Kidney epithelial cell (primary cell): ENCODE results near the gene ETHE1. TPM values are rescaled to one million over a fixed set of nuclear protein-coding genes. Genes with fewer than 3 reads are reported as not detected.

ENCODE experiments used
- DNase-seq: peaks from one replicate; pipeline ENCODE4 v3.0.0-alpha.2; 2010; ENCODE audit warnings: low read depth
- H3K27me3 ChIP-seq: 2 replicates; pipeline ENCODE4 v1.6.0; 2011; ENCODE audit warnings: low read length; ENCODE audit not compliant: control insufficient read depth, insufficient read depth
- H3K36me3 ChIP-seq: 2 replicates; pipeline ENCODE4 v1.5.1; 2011; ENCODE audit warnings: low read length; ENCODE audit not compliant: control insufficient read depth, insufficient read depth
- H3K4me3 ChIP-seq: 2 replicates; pipeline ENCODE4 v1.5.1; 2011; ENCODE audit warnings: low read depth, mild to moderate bottlenecking, control low read depth, low read length
- total RNA-seq: library from RNA; depleted of rRNA; stranded (reverse); fragments of >200 nt; gene quantifications from 2 replicates; pipeline ENCODE4 v1.2.3, GENCODE V29; 2015
- TF ChIP-seq, protein P1 (sequence below): IDR thresholded peaks from 2 replicates; pipeline ENCODE4 v1.5.1; 2011; ENCODE audit warnings: mild to moderate bottlenecking, moderate library complexity, low read length, control low read depth, inconsistent platforms; ENCODE audit not compliant: insufficient read depth, poor library complexity, severe bottlenecking

Gene ETHE1
- total RNA-seq, 1 donor from 2014 or later = 80.4 TPM

DNA sequence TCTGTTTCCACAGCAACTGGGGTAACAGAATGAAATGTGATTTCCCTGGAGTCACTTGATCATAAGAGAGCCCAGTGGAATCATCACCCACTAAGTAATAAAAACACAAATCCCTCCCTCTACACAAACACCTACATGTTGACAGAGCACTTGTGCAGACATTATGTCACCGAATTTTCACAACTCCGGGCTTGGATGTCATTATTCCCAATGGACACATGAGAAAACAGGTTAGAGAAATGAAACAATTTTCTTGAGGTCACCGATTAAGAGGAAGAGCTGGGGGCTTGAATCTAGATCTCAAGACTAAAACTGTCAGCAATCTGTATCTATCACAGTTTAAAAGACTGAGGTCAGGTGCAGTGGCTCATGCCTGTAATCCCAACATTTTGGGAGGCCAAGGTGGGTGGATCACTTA is 45.2 kb upstream of the ETHE1 start:
- no peaks in the 10 kb centered on the region for H3K36me3 ChIP-seq
- TF ChIP-seq, protein P1, sequence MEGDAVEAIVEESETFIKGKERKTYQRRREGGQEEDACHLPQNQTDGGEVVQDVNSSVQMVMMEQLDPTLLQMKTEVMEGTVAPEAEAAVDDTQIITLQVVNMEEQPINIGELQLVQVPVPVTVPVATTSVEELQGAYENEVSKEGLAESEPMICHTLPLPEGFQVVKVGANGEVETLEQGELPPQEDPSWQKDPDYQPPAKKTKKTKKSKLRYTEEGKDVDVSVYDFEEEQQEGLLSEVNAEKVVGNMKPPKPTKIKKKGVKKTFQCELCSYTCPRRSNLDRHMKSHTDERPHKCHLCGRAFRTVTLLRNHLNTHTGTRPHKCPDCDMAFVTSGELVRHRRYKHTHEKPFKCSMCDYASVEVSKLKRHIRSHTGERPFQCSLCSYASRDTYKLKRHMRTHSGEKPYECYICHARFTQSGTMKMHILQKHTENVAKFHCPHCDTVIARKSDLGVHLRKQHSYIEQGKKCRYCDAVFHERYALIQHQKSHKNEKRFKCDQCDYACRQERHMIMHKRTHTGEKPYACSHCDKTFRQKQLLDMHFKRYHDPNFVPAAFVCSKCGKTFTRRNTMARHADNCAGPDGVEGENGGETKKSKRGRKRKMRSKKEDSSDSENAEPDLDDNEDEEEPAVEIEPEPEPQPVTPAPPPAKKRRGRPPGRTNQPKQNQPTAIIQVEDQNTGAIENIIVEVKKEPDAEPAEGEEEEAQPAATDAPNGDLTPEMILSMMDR = no peak
- no peak for DNase-seq
- H3K4me3 ChIP-seq = no peak overlapping the region
- H3K27me3 ChIP-seq = no peaks in the 10 kb centered on the region

DNA sequence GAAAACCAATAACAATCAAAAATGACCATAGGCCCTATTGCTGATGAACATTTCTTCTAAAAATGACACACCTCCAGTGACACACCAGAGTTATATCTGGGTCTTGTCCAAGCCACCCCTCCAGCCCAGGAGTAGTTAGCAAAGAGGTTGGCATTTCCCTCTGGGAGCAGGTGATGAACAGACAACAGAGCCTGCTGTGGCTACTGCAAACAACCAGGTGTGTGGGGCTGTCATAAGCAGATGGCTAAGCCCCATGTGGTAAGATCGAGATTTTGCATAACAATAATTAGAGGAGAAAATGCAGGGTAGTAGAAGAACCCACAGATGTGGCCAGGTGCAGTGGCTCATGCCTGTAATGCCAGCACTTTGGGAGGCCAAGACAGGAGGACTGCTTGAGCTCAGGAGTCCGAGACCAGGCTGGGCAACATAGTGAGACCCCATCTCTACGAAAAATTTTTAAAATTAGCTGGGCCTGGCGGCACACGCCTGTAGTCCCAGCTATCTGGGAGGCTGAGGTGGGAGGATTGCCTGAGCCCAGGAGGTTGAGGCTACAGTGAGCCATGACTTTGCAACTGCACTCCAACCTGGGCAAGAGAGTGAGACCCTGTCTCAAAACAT is 43.3 kb upstream of the ETHE1 start:
- DNase-seq = no peak
- TF ChIP-seq, protein P1 = no peak
- H3K4me3 ChIP-seq = no peak overlapping the region
- no peaks in the 10 kb centered on the region for H3K27me3 ChIP-seq
- no peaks in the 10 kb centered on the region for H3K36me3 ChIP-seq

DNA sequence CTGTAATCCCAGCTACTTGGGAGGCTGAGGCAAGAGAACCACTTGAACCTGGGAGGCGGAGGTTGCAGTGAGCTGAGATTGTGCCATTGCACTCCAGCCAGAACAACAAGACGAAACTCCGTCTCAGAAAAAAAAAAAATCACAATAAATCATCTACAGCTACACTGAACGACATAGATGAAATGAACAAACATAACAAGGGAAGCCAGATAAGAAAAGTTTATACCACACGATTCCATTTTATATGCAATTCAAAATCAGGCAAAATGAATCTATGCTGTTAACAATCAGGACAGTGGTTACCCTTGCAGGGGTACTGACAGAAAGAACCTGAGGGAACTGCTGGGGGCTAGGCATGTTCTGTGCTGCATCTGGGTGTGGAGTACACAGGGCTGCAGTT is 42.7 kb upstream of the ETHE1 start:
- no peak overlapping the region for H3K4me3 ChIP-seq
- H3K27me3 ChIP-seq = no peaks in the 10 kb centered on the region
- no peaks in the 10 kb centered on the region for H3K36me3 ChIP-seq
- TF ChIP-seq, protein P1 = no peak
- no peak for DNase-seq

DNA sequence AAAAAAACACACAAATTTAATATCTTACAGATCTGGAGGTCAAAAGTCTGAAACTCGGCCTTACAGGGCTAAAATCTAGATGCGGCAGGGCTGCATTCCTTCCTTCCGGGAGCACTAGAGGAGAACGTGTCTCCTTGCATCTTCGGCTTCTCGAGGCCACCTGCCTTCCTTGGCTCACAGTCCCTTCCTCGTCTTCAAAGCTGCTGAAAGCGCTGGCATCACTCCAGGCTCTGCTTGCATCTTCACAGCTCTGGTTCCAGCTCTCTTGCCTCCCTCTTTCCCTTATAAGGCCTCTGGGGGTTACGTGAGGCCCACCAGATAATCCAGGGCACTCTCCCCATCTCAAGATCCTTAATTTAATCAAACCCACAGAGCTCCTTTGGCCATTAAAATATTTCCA is 37.8 kb upstream of the ETHE1 start:
- TF ChIP-seq, protein P1 = no peak
- H3K36me3 ChIP-seq = peaks cover 2% of the 10 kb centered on the region
- DNase-seq = no peak
- H3K27me3 ChIP-seq = no peaks in the 10 kb centered on the region
- H3K4me3 ChIP-seq = no peak overlapping the region

DNA sequence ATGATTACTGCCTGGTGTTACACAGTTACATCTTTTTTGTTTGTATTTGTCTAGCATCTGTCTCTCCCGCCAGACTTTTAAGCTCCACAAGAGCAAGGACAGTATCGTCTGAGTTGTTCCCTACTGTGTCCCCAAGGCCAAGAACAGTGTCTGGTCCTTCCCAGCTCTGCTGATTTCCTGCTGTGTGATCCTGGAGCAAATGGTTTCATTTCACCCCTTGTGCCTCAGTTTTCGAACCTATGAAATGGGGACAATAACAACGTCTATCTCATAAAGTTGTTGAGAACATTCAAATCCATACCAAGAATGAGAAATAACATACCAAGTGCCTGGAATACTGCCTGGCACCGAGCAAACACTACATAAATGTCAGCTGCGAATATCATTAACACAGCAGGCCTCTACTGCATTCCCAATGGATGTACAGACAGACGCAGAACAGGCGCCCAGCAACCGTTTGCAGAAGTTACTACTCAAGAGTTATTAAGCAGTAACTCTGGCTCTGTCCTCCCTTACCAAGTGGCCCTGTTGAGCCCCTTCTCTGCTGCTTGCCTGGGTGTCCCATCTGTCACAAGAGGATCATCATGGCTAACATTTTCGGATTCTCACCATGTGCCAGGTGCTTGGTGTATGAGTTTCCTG is 36.9 kb upstream of the ETHE1 start:
- no peak overlapping the region for H3K4me3 ChIP-seq
- H3K27me3 ChIP-seq = no peaks in the 10 kb centered on the region
- H3K36me3 ChIP-seq = peaks cover 2% of the 10 kb centered on the region
- DNase-seq = no peak
- TF ChIP-seq, protein P1 = no peak
